Lung (tissue), 12 donors: ENCODE data around the gene AEBP1. TPM values are rescaled to one million over a fixed set of nuclear protein-coding genes. Genes with fewer than 3 reads are reported as not detected.
A peak's percentile ranks its signal among the peaks of the same experiment; 100 is the strongest.

ENCODE experiments used
- ATAC-seq: fragments of 200-7000 bp; cut with Tn5 transposase; one replicate; pipeline ENCODE4 v1.9.1; 2020; ENCODE audit warnings: moderate number of reproducible peaks; ENCODE audit not compliant: insufficient read depth, low FRiP score
- DNase-seq, 3 donors: peaks; one replicate each; pipeline ENCODE4 v3.0.0-alpha.2; 2013 to 2017
- H3K27ac ChIP-seq, 2 donors: one replicate each; pipeline ENCODE4 v1.5.1; 2013; ENCODE audit warnings: mild to moderate bottlenecking in 2 of 2, moderate library complexity in 2 of 2, control low read depth in 1 of 2, inconsistent platforms in 1 of 2, low read depth in 1 of 2, low read length in 1 of 2
- H3K27me3 ChIP-seq, 3 donors: one replicate each; pipeline ENCODE4 v1.5.1; 2013; ENCODE audit warnings: low read length in 2 of 3; ENCODE audit not compliant: control insufficient read depth in 3 of 3, insufficient read depth in 3 of 3
- H3K36me3 ChIP-seq, 4 donors: one replicate each; pipeline ENCODE4 v1.5.1; 2013; ENCODE audit warnings: low read length in 4 of 4, mild to moderate bottlenecking in 1 of 4, moderate library complexity in 1 of 4; ENCODE audit not compliant: control insufficient read depth in 4 of 4, insufficient read depth in 4 of 4
- H3K4me1 ChIP-seq, 5 donors: one replicate each; pipeline ENCODE4 v1.5.1; 2013; ENCODE audit warnings: low read length in 5 of 5, mild to moderate bottlenecking in 2 of 5, moderate library complexity in 1 of 5; ENCODE audit not compliant: control insufficient read depth in 5 of 5, insufficient read depth in 5 of 5
- H3K4me3 ChIP-seq: one replicate; pipeline ENCODE4 v1.5.1; 2013; ENCODE audit warnings: mild to moderate bottlenecking, control low read depth, moderate library complexity
- H3K9ac ChIP-seq, 2 donors: one replicate each; pipeline ENCODE4 v1.5.1; 2013; ENCODE audit warnings: low read length in 2 of 2, control low read depth in 1 of 2; ENCODE audit not compliant: insufficient read depth in 1 of 2
- H3K9me3 ChIP-seq, 4 donors: one replicate each; pipeline ENCODE4 v1.5.1; 2013; ENCODE audit warnings: low read length in 3 of 4, mild to moderate bottlenecking in 1 of 4, moderate library complexity in 1 of 4; ENCODE audit not compliant: control insufficient read depth in 4 of 4, insufficient read depth in 3 of 4
- WGBS, 2 donors: extraction: QIAGEN DNeasy Blood & Tissue Kit; methylation state at CpG; one replicate each; pipeline ENCODE4 v1.1.7; 2013; 5-methylcytosine and 5-hydroxymethylcytosine counted together
- polyA plus RNA-seq, 2 donors: library from polyadenylated mRNA; stranded (reverse); fragments of 200-250 nt; gene quantifications; one replicate each; pipeline ENCODE4 v1.2.1, GENCODE V29; 2013
- total RNA-seq, 2 donors: library from RNA; depleted of rRNA in 1 of 2; stranded (reverse); fragments of >200 nt in 1 of 2; gene quantifications; one replicate each; pipeline ENCODE4 v1.2.1, GENCODE V29; 2014 to 2021
- TF ChIP-seq, protein P1 (sequence below): IDR thresholded peaks from 2 replicates; pipeline ENCODE4 v1.5.1; 2012; ENCODE audit warnings: mild to moderate bottlenecking; ENCODE audit errors: control extremely low read depth, extremely low read depth
- donor health status: control.
- donor health status: control.
- donor health status: Bipolar disorder and iron deficiency.
- donor health status: healthy.
- donor health status: DM: yes; HTN: yes; CAD: no.

The AEBP1 gene
- total and polyA plus RNA-seq, 4 donors, result 43.4 to 124 (median 68.7) TPM

DNA sequence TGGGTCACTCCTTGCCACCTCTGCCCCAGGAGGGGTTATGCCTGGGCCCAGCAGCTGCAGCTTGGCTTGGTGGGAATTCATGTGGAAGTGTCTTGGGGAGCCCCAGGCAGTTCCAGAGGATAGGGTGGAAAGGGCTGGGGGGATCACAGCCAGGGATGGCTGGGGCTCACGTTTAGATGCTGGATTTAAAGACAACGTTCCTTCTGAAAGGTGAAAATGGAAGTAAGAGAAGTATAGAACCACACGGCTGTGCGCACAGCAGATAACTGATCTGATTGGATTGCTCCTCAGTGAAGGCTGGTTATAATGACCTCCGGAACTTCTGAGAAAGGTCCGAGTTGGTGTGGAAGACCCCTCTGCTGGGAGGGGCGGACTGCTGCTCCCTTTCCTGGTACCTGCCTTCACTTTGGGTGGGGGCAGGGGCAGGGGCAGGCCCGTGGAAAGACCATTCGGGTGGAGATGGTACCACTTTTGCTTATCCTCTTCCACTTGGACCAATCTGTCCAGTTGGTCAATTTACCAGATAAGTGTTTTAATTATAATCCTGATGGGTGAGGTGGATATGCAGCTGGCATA is 44.9 kb downstream of the AEBP1 start:
- H3K27me3 ChIP-seq, result peaks cover 0 to 14% (median 0%) of the 10 kb centered on the region in 3 donors
- no peak overlapping the region for H3K4me3 ChIP-seq
- H3K9ac ChIP-seq, result no peak overlapping the region
- H3K27ac ChIP-seq, result no peak overlapping the region
- H3K9me3 ChIP-seq, result no peaks in the 10 kb centered on the region
- H3K4me1 ChIP-seq, result peaks cover 0 to 51% (median 28%) of the 10 kb centered on the region in 5 donors
- DNase-seq, result no peak
- TF ChIP-seq, protein P1, sequence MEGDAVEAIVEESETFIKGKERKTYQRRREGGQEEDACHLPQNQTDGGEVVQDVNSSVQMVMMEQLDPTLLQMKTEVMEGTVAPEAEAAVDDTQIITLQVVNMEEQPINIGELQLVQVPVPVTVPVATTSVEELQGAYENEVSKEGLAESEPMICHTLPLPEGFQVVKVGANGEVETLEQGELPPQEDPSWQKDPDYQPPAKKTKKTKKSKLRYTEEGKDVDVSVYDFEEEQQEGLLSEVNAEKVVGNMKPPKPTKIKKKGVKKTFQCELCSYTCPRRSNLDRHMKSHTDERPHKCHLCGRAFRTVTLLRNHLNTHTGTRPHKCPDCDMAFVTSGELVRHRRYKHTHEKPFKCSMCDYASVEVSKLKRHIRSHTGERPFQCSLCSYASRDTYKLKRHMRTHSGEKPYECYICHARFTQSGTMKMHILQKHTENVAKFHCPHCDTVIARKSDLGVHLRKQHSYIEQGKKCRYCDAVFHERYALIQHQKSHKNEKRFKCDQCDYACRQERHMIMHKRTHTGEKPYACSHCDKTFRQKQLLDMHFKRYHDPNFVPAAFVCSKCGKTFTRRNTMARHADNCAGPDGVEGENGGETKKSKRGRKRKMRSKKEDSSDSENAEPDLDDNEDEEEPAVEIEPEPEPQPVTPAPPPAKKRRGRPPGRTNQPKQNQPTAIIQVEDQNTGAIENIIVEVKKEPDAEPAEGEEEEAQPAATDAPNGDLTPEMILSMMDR, result no peak
- whole genome bisulfite sequencing, 2 donors, result 83 to 87% methylated on average over 9 of the region's 9 CpGs
- no peak for ATAC-seq
- no peaks in the 10 kb centered on the region for H3K36me3 ChIP-seq

DNA sequence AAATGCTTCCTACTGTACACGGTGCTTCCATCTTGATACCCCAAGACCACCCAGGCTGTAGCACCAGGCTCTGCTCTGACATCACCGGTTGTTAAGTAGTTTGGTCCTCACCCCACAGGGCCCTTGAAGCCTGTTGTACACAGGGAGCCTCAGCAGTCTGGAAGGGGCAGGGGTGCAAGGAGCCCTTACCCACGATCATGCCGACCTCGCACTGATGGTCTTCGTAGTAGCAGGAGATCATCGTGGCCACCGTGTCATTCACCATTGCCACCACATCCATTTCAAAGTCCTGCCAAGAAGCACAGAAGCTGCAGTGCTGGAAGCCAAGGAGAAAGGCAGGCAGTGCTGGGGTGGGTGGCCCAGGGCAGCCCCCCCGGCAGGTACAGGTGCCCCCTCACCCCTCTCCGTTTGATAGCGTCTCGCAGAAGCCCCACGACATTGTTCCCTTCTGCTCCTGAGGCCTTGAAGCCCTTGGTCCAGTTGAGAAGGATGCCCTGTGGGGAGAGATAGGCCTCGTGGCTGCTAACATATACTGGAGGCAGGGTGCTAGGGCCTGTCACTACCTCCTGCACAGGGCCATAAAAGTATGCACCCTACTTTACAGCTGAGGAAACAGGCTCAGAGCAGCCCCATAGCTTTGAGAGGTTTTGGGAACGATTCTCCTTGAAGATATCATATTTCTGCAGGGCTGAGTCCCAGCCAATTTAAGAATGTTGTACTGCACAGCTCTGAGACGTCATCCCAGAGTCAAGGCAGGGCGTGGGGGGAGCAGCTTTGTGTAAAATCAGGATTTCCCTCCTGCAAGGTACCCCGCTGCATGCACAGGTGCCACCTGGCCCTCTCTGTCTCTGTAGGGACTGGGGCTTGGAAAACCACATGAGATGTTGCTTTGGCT is 45.7 kb downstream of the AEBP1 start:
- no peak overlapping the region for H3K27ac ChIP-seq
- H3K36me3 ChIP-seq, result no peaks in the 10 kb centered on the region
- WGBS, 2 donors, result 85 to 91% methylated on average over 18 of the region's 18 CpGs
- TF ChIP-seq, protein P1, result no peak
- no peak overlapping the region for H3K9ac ChIP-seq
- peak; percentile 12 to 73 (median 62) for DNase-seq
- H3K27me3 ChIP-seq, result peaks cover 0 to 14% (median 0%) of the 10 kb centered on the region in 3 donors
- no peaks in the 10 kb centered on the region for H3K9me3 ChIP-seq
- no peak overlapping the region for H3K4me3 ChIP-seq
- ATAC-seq, result no peak
- H3K4me1 ChIP-seq, result peaks cover 0 to 51% (median 28%) of the 10 kb centered on the region in 5 donors

DNA sequence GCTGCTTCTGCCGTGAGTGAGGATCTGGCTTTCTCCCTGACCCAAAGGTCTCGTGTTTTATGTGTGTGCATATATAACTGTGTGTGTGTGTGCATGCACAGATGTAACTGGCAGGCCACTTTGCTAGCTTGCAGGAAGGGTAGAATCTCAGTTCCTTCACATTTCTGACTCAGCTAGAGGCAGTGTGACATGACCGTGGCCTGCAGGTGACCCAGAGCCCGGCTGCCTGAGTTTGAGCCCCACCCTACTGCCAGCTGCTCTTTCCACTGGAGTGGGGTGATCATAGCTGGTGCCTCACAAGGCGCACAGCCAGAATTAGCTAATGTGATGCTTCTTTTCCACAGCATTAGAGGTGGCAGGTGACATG is 46.3 kb downstream of the AEBP1 start:
- no peaks in the 10 kb centered on the region for H3K36me3 ChIP-seq
- no peaks in the 10 kb centered on the region for H3K9me3 ChIP-seq
- H3K9ac ChIP-seq, result no peak overlapping the region
- TF ChIP-seq, protein P1, result no peak
- H3K27me3 ChIP-seq, result peaks cover 0 to 8% (median 0%) of the 10 kb centered on the region in 3 donors
- WGBS, 2 donors, result 75 to 79% methylated on average over 5 of the region's 5 CpGs
- ATAC-seq (no peak), DNase-seq (peak in 1 of 3 donors; percentile 24)
- H3K27ac ChIP-seq, result no peak overlapping the region
- H3K4me3 ChIP-seq, result no peak overlapping the region
- H3K4me1 ChIP-seq, result peaks cover 0 to 45% (median 22%) of the 10 kb centered on the region in 5 donors
